Heart left ventricle (tissue), 13 donors: ENCODE data around the gene POFUT2.

Experiments used
- POLR2A ChIP-seq, 2 donors: fragments of 450-650 bp; IDR thresholded peaks; one replicate each; pipeline ENCODE4 v1.6.1; 2017; ENCODE audit warnings: antibody characterized with exemption in 2 of 2, mild to moderate bottlenecking in 2 of 2, moderate library complexity in 2 of 2
- TF ChIP-seq, protein P1 (sequence below), 12 donors: fragments of 200-600 bp; sonication (generic) in 4 of 12; IDR thresholded peaks; one replicate each; pipeline versions ENCODE4 v1.5.0 to v1.8.0; 2018 to 2022; ENCODE audit warnings: antibody characterized with exemption in 12 of 12, mild to moderate bottlenecking in 5 of 12
- donor health status: ischemic (EF 13 %, LVEDD 7.1; RV severe dilation, severe dysfunction).
- donor health status: DM: no; HTN: yes; CAD: no.
- donor health status: DM: no; HTN: no; CAD: no.
- donor health status: ischemic (EF 25% LVEDD 6.9; RV normal size, moderate dysfunction).
- donor health status: ischemic (EF 25% LVEDD 5.7; RV mildly dilated, moderate dysfunction).
- donor health status: ischemic (EF 35%, LVEDD 5.7; RV mildly dilated, moderate dysfunction).
- donor health status: nonischemic (EF 11% LVEDD 7.7; RV severe dilation, severe dysfunction).
- donor health status: DM: yes; HTN: yes; CAD: no.
- donor health status: PGD.
- donor health status: ischemic (EF 29% LVEDD 5.4; RV normal size, mild dysfunction).
- donor health status: nonischemic (EF 23%, LVEDD 6.1; RV moderate dilation, normal function).

DNA sequence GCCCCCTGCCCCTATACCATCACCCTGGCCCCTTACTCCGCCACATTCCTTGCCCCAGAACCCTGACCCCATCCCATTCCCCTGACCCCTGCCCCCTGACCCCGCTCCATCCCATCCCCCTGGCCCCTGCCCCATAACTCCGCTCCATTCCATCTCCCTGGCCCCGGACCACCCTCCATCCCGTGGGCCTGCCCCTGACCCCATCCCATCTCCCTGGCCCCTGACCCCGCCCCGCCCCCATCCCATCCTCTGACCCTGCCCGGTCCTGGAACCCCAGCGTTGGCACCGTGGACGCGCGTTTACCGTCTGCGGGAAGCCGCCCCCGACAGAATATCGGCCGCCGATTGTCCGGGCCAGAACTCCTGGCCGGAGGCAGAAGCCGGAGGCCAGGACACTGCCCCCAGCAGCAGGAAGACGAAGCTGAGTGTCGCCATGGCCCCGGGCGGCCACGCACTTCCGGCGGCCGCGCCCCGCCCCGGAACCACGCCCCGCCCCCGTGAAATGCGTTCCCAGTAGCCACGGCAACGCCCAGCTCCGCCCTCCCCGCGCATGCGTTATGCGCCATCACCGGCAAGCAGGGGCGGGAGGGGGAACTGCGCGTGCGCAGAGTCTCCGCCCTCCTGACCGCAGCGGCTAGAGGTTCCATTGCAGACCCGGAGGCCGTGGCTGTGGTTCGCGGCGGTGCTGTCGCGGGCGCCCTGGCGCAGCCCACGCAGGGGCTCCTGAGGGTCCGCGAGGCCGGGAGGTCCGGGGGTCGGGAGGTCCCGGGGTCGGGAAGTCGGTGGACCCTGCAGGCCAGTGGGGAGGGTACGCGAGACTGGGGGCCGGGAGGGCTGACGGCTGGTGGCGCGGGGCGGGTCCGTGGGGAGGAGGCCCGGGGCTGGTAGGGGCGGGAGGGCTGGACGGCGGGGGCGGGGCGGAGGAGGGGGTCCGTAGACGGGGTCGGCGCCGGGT, at the start of gene POFUT2:
- TF ChIP-seq, protein P1, sequence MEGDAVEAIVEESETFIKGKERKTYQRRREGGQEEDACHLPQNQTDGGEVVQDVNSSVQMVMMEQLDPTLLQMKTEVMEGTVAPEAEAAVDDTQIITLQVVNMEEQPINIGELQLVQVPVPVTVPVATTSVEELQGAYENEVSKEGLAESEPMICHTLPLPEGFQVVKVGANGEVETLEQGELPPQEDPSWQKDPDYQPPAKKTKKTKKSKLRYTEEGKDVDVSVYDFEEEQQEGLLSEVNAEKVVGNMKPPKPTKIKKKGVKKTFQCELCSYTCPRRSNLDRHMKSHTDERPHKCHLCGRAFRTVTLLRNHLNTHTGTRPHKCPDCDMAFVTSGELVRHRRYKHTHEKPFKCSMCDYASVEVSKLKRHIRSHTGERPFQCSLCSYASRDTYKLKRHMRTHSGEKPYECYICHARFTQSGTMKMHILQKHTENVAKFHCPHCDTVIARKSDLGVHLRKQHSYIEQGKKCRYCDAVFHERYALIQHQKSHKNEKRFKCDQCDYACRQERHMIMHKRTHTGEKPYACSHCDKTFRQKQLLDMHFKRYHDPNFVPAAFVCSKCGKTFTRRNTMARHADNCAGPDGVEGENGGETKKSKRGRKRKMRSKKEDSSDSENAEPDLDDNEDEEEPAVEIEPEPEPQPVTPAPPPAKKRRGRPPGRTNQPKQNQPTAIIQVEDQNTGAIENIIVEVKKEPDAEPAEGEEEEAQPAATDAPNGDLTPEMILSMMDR (IDR thresholded peaks at IDR 0.05), result no peak
- peak; percentile 37 to 88 for TF ChIP-seq POLR2A (IDR thresholded peaks at IDR 0.05)
